Muscle of leg (tissue), 11 donors: ENCODE data around the gene RPS6KA2. TPM values are rescaled to one million over a fixed set of nuclear protein-coding genes. Genes with fewer than 3 reads are reported as not detected.
"Not testable (repeated sequence)": the region's sequence is repeated elsewhere in the genome, so short reads cannot be mapped to it uniquely, and the experiment has no call there.

ENCODE experiments used
- DNase-seq: peaks from one replicate; pipeline ENCODE4 v3.0.0; 2013
- H3K27ac ChIP-seq: one replicate; pipeline ENCODE4 v1.5.1; 2013; ENCODE audit warnings: mild to moderate bottlenecking, low read length, control low read depth
- H3K27me3 ChIP-seq: one replicate; pipeline ENCODE4 v1.6.1; 2013; ENCODE audit warnings: low read length; ENCODE audit not compliant: control insufficient read depth, insufficient read depth
- H3K36me3 ChIP-seq: one replicate; pipeline ENCODE4 v1.6.1; 2013; ENCODE audit warnings: low read length; ENCODE audit not compliant: control insufficient read depth, insufficient read depth
- H3K4me1 ChIP-seq: one replicate; pipeline ENCODE4 v1.6.1; 2013; ENCODE audit warnings: low read length; ENCODE audit not compliant: control insufficient read depth, insufficient read depth
- H3K4me3 ChIP-seq: one replicate; pipeline ENCODE4 v1.5.1; 2013; ENCODE audit warnings: low read length, control low read depth
- H3K9me3 ChIP-seq: replicated peaks from 2 replicates; pipeline ENCODE4 v1.6.1; 2013; ENCODE audit warnings: low read depth, low read length; ENCODE audit not compliant: control insufficient read depth
- WGBS: methylation state at CpG from one replicate; pipeline ENCODE4 v1.1.5; 2013; ENCODE audit warnings: missing lambda C conversion rate; ENCODE audit not compliant: insufficient coverage; 5-methylcytosine and 5-hydroxymethylcytosine counted together
- polyA plus RNA-seq, 8 donors: library from polyadenylated mRNA; unstranded; fragments of 120-200 nt; gene quantifications; one replicate each; pipeline versions ENCODE4 v1.2.1 to v1.2.3, GENCODE V29; 2013; ENCODE audit warnings: inconsistent platforms in 1 of 8, low replicate concordance in 1 of 8; ENCODE audit not compliant: insufficient read length in 8 of 8, insufficient read depth in 1 of 8
- total RNA-seq: library from RNA; stranded (reverse); fragments of 120-200 nt; gene quantifications from one replicate; pipeline ENCODE4 v1.2.4, GENCODE V29; 2013

The RPS6KA2 gene
- total and polyA plus RNA-seq, 9 donors: 15.4 to 29.2 (median 24.6) TPM

- WGBS: 92% methylated on average over 11 of the region's 15 CpGs
- Histone ChIP-seq H3K36me3 (peaks cover 16% of the 10 kb centered on the region), H3K27ac (no peak overlapping the region), H3K4me3 (no peak overlapping the region), H3K4me1 (no peaks in the 10 kb centered on the region), H3K9me3 (no peaks in the 10 kb centered on the region), H3K27me3 (no peaks in the 10 kb centered on the region)
- no peak for DNase-seq
These were observed 93.7 kb downstream of the RPS6KA2 start for GRCh38 chr6:166533205-166533824.

- WGBS: 83% methylated on average over 12 of the region's 12 CpGs
- H3K36me3 ChIP-seq: peaks cover 11% of the 10 kb centered on the region
- H3K27me3 ChIP-seq: no peaks in the 10 kb centered on the region
- DNase-seq: no peak
- H3K4me3 ChIP-seq: no peak overlapping the region
- H3K27ac ChIP-seq: no peak overlapping the region
- H3K9me3 ChIP-seq: no peaks in the 10 kb centered on the region
- no peaks in the 10 kb centered on the region for H3K4me1 ChIP-seq
These were observed 94.7 kb downstream of the RPS6KA2 start for GRCh38 chr6:166532302-166532701.

GRCh38 chr6:166530211-166531095, 96.6 kb downstream of the RPS6KA2 start:
- no peaks in the 10 kb centered on the region for H3K9me3 ChIP-seq
- no peak overlapping the region for H3K4me3 ChIP-seq
- H3K4me1 ChIP-seq: no peaks in the 10 kb centered on the region
- 89% methylated on average over 12 of the region's 26 CpGs for whole genome bisulfite sequencing
- H3K27me3 ChIP-seq: no peaks in the 10 kb centered on the region
- peaks cover 8% of the 10 kb centered on the region for H3K36me3 ChIP-seq
- H3K27ac ChIP-seq: no peak overlapping the region
- no peak for DNase-seq

GRCh38 chr6:166529586-166529985, 97.5 kb downstream of the RPS6KA2 start:
- DNase-seq: no peak
- Histone ChIP-seq H3K27me3 (no peaks in the 10 kb centered on the region), H3K9me3 (no peaks in the 10 kb centered on the region), H3K4me3 (no peak overlapping the region), H3K27ac (no peak overlapping the region), H3K4me1 (no peaks in the 10 kb centered on the region), H3K36me3 (peaks cover 10% of the 10 kb centered on the region)
- no CpG with 5 or more reads among the region's 4 CpGs for WGBS

GRCh38 chr6:166529058-166529457, 98.0 kb downstream of the RPS6KA2 start:
- not testable (repeated sequence) for H3K4me1 ChIP-seq, DNase-seq, H3K9me3 ChIP-seq, H3K4me3 ChIP-seq, H3K27ac ChIP-seq, H3K27me3 ChIP-seq
- no CpG with 5 or more reads among the region's 1 CpG for WGBS
- peaks cover 12% of the 10 kb centered on the region for H3K36me3 ChIP-seq

GRCh38 chr6:166527849-166528248, 99.2 kb downstream of the RPS6KA2 start:
- H3K27ac ChIP-seq: no peak overlapping the region

GRCh38 chr6:166526937-166527336, 100.1 kb downstream of the RPS6KA2 start:
- no peaks in the 10 kb centered on the region for H3K27me3 ChIP-seq
- H3K4me3 ChIP-seq: no peak overlapping the region
- H3K4me1 ChIP-seq: no peaks in the 10 kb centered on the region
- WGBS: 39% methylated on average over 7 of the region's 10 CpGs
- DNase-seq: no peak
- H3K36me3 ChIP-seq: peaks cover 12% of the 10 kb centered on the region
- no peaks in the 10 kb centered on the region for H3K9me3 ChIP-seq
- H3K27ac ChIP-seq: no peak overlapping the region

More at GRCh38 chr6:166527849-166528248, 99.2 kb downstream of the RPS6KA2 start:
- DNase-seq: no peak
- H3K36me3 ChIP-seq: peaks cover 12% of the 10 kb centered on the region
- H3K9me3 ChIP-seq: no peaks in the 10 kb centered on the region
- WGBS: 84% methylated on average over 4 of the region's 4 CpGs
- H3K27me3 ChIP-seq: no peaks in the 10 kb centered on the region
- H3K4me1 ChIP-seq: no peaks in the 10 kb centered on the region
- H3K4me3 ChIP-seq: no peak overlapping the region

- Histone ChIP-seq H3K36me3 (peaks cover 9% of the 10 kb centered on the region), H3K4me1 (no peaks in the 10 kb centered on the region), H3K27ac (no peak overlapping the region), H3K4me3 (no peak overlapping the region), H3K27me3 (no peaks in the 10 kb centered on the region), H3K9me3 (no peaks in the 10 kb centered on the region)
- WGBS: 61% methylated on average over 6 of the region's 9 CpGs
- DNase-seq: no peak
These were observed 101.5 kb downstream of the RPS6KA2 start for GRCh38 chr6:166525567-166525966.

GRCh38 chr6:166523782-166524559, 103.1 kb downstream of the RPS6KA2 start:
- Histone ChIP-seq H3K4me1 (no peaks in the 10 kb centered on the region), H3K9me3 (no peaks in the 10 kb centered on the region), H3K27me3 (no peaks in the 10 kb centered on the region), H3K4me3 (no peak overlapping the region), H3K27ac (no peak overlapping the region), H3K36me3 (peaks cover 9% of the 10 kb centered on the region)
- WGBS: 59% methylated on average over 15 of the region's 16 CpGs
- no peak for DNase-seq
